ENCODE data around the gene BAG3. TPM values are rescaled to one million over a fixed set of nuclear protein-coding genes. Genes with fewer than 3 reads are reported as not detected.
A peak's percentile ranks its signal among the peaks of the same experiment; 100 is the strongest.
"Not testable (repeated sequence)": the region's sequence is repeated elsewhere in the genome, so short reads cannot be mapped to it uniquely, and the experiment has no call there.

Gene BAG3
- total and polyA plus RNA-seq, 5 experiments from 2014 or later = 5.1 to 26.5 (median 14.4) TPM

DNA sequence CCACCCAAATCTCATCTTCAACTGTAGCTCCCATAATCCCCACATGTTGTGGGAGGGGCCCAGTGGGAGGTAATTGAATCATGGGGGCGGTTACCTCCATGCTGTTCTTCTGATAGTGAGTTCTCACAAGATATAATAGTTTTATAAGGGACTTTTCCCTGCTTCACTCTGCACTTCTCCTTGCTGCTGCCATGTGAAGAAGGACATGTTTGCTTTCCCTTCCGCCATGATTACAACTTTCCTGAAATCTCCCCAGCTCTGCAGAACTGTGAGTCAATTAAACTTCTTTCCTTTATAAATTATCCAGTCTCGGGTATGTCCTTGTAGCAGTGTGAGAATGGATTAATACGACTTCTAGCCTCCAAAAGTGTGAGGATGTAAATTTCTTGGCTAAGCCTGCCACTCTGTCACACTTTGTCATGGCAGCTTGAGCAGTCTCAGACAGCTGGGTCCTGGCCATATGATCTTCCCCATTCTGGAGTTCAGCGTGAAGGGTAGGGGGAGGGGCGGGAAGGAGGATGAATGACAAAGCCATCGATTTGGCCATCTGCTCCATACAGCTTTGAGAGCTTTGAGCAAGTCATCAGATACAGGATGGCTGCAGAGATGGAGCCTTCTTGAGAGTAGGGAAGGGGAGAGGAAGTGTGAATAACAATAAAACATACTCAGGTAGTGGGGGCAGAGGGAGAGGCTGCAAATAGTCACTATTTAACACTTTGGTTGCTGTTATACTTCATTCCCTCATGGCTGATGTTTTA lies 55.5 kb downstream of the BAG3 start:
- POLR2A ChIA-PET = no interaction called here
- no peak for ATAC-seq
- H3K9me3 Mint-ChIP-seq = peaks cover 4 to 26% (median 12%) of the 10 kb centered on the region in 9 donors
- H3K4me1 Mint-ChIP-seq = peaks cover 0 to 54% (median 0%) of the 10 kb centered on the region in 4 donors
- H3K27me3 Mint-ChIP-seq = peaks cover 0 to 1% (median 0%) of the 10 kb centered on the region in 5 donors
- peak overlapping the region in 1 of 10 donors; percentile 44 for H3K27ac Mint-ChIP-seq
- no peak overlapping the region for H3K4me3 Mint-ChIP-seq
- H3K36me3 Mint-ChIP-seq = peaks cover 0 to 12% (median 12%) of the 10 kb centered on the region in 3 donors
- no peak for DNase-seq

DNA sequence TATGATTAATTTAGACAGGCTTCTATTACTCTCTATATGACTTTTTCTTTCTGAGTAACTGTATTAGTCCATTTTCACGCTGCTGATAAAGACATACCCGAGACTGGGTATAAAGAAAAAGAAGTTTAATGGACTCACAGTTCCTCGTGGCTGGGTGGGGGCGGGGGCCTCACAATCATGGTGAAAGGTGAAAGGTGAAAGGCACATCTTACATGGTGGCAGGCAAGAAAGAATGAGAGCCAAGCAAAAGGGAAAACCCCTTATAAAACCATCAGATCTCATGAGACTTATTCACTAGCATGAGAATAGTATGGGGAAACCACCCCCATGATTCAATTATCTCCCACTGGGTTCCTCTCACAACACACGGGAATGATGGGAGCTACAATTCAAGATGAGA lies 56.2 kb downstream of the BAG3 start:
- Mint-ChIP-seq H3K4me1 (peaks cover 0 to 53% (median 0%) of the 10 kb centered on the region in 4 donors), H3K36me3 (peaks cover 0 to 12% (median 12%) of the 10 kb centered on the region in 3 donors), H3K27ac (peak overlapping the region in 1 of 10 donors; percentile 44), H3K9me3 (peaks cover 4 to 30% (median 12%) of the 10 kb centered on the region in 9 donors)
- H3K4me3 Mint-ChIP-seq, POLR2A ChIA-PET, DNase-seq, H3K27me3 Mint-ChIP-seq, ATAC-seq: not testable (repeated sequence)

DNA sequence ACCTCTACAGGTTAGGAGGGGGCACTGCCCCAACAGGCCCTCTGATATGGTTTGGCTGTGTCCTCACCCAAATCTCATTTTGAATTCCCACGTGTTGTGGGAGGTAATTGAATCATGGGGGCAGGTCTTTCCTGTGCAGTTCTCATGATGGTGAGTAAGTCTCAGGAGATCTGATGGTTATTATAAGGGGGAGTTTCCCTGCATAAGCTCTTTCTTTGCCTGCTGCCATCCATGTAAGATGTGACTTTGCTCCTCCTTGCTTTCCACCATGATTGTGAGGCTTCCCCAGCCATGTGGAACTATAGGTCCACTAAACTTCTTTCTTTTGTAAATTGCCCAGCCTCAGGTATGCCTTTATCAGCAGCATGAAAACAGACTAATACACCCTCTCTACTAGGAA lies 59.8 kb downstream of the BAG3 start:
- H3K4me3 Mint-ChIP-seq, ATAC-seq, DNase-seq, POLR2A ChIA-PET, H3K27ac Mint-ChIP-seq, H3K27me3 Mint-ChIP-seq: not testable (repeated sequence)
- Mint-ChIP-seq H3K9me3 (peaks cover 4 to 28% (median 12%) of the 10 kb centered on the region in 9 donors), H3K36me3 (peaks cover 0 to 12% (median 12%) of the 10 kb centered on the region in 3 donors), H3K4me1 (peaks cover 0 to 32% (median 0%) of the 10 kb centered on the region in 4 donors)

DNA sequence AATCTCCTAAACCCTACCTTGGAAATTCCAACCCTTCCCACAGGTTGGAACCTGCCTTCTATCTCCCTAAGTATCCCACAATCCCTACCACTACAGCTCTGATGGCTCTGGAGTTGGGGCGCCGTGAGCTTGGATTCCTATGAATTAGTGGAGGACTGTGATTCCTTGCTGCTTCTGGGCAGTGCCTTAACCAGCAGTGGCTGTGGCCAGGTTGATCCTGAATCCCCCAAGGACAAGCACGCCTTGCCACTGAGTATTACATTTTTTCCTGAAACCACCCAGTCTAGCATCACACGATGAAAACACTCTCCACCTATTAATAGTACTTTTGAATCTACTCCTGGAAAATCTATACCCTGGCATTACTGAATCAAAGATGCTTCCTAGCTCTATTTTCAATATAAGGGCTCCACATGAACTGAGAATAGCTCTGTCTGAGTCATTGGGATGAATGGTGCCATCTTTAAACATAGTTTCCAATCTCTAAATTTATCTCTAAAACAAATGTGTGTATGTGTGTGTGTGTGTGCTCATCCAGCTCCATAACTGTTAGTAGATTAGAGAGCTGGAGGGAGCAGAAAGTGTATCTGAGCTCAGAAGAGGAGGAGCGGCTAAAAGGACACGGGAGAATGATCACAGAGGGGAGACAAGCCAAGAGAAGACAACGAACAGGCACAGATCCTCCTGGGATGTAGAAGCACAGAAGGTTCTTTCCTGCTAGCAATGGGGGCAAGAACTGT lies 62.7 kb downstream of the BAG3 start:
- DNase-seq (no peak), ATAC-seq (no peak)
- Mint-ChIP-seq H3K27ac (peak overlapping the region in 1 of 10 donors; percentile 24), H3K9me3 (peaks cover 0 to 12% (median 2%) of the 10 kb centered on the region in 9 donors), H3K36me3 (no peaks in the 10 kb centered on the region), H3K27me3 (no peaks in the 10 kb centered on the region), H3K4me1 (peaks cover 0 to 9% (median 0%) of the 10 kb centered on the region in 4 donors), H3K4me3 (no peak overlapping the region)
- POLR2A ChIA-PET = interaction anchor here (0.6 to 1.2 kb wide), 2 partner anchors 12 to 24 kb away, joined by 4 to 5 read pairs; partner anchors contain the start of gene INPP5F

DNA sequence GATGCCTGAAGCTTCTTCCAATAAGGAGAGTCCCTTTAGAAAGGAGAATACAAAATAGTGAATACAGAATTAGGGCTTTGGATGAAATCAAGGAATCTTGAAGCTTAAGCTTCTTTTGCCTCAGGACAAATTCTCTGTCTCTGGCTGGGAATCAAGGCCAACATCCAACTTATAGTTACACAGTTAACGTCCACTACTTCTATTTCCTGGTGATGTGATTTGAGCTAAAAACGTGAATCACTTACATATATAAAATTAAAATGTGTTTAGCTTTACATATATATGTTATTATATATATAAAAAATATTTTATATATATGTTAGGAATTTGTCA lies 63.3 kb downstream of the BAG3 start:
- Mint-ChIP-seq H3K27ac (no peak overlapping the region), H3K4me3 (no peak overlapping the region), H3K27me3 (no peaks in the 10 kb centered on the region), H3K9me3 (peaks cover 0 to 12% (median 2%) of the 10 kb centered on the region in 9 donors), H3K4me1 (peaks cover 0 to 4% (median 0%) of the 10 kb centered on the region in 4 donors), H3K36me3 (no peaks in the 10 kb centered on the region)
- no peak for ATAC-seq
- POLR2A ChIA-PET = interaction anchor here (0.6 to 1.2 kb wide), 2 partner anchors 11 to 25 kb away, joined by 4 to 5 read pairs; partner anchors contain the start of gene INPP5F
- no peak for DNase-seq

DNA sequence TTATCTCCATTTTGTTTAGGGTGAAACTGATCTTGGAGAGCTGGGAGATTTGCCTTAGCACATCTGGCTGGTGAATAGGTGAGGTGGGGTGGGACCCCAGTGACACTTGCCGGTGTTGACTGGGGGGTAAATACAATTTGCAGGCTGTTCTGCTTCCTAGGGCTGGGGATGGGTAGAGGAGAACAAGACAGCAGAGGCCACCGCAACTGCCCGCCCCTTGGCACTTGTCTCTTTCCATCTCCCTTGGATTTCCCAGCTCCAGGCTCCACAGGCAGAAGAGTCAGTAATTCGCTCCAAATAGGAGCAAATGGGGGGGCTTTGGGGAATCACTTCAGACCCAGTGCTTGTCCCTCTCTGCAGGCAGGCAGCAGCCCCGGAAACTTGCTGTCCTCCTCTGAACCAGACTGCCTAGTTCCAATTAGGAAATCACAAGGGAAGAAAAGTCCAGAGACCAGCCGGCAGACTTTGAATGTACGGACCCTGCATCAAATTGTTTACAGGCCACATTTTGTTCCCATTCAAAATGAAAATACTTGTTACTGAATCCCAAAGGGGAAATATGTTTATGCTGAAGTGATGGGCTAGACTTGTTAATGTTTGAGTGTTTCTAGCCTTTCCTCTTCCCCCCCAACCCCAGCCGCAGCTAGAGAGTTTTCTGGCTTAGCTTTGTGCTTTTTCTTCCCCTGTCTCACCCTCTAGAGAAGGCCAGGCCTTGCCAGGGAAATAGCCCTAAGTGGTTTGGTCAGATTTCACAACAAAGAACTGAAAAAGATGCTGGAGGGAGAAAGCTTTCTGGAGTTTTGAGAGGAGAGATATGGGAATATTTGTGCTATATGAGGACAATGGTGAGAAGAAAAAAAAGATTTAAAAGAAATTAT lies 64.7 kb downstream of the BAG3 start:
- no peak overlapping the region for H3K4me3 Mint-ChIP-seq
- H3K27ac Mint-ChIP-seq = no peak overlapping the region
- POLR2A ChIA-PET = no interaction called here
- DNase-seq (no peak), ATAC-seq (no peak)
- no peaks in the 10 kb centered on the region for H3K27me3 Mint-ChIP-seq
- H3K4me1 Mint-ChIP-seq = no peaks in the 10 kb centered on the region
- peaks cover 0 to 14% (median 2%) of the 10 kb centered on the region in 9 donors for H3K9me3 Mint-ChIP-seq
- H3K36me3 Mint-ChIP-seq = peaks cover 0 to 5% (median 4%) of the 10 kb centered on the region in 3 donors

DNA sequence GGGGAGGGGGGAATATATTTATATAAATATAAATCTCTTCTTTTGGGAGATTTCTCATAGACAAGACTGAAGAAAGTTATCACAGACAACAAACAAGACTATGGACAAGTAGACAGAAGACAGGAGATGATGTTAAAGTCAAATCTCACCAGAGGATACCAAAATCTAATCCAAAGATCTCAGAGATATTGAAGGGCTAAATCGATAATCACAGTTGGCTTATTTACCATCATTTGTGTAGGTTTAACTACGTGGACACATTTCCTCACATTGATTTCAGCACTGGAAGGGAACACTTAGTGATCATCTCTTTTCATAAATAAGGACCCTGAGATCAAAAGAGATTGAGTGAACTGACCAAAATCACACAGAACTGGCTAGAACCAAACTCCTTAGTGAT lies 72.0 kb downstream of the BAG3 start:
- H3K9me3 Mint-ChIP-seq = peaks cover 0 to 7% (median 0%) of the 10 kb centered on the region in 9 donors
- peaks cover 5 to 33% (median 23%) of the 10 kb centered on the region in 4 donors for H3K4me1 Mint-ChIP-seq
- no peak overlapping the region for H3K4me3 Mint-ChIP-seq
- no peak for DNase-seq
- H3K36me3 Mint-ChIP-seq = peaks cover 0 to 5% (median 4%) of the 10 kb centered on the region in 3 donors
- no peaks in the 10 kb centered on the region for H3K27me3 Mint-ChIP-seq
- H3K27ac Mint-ChIP-seq = peak overlapping the region in 1 of 10 donors; percentile 15
- no peak for ATAC-seq
- POLR2A ChIA-PET = no interaction called here

DNA sequence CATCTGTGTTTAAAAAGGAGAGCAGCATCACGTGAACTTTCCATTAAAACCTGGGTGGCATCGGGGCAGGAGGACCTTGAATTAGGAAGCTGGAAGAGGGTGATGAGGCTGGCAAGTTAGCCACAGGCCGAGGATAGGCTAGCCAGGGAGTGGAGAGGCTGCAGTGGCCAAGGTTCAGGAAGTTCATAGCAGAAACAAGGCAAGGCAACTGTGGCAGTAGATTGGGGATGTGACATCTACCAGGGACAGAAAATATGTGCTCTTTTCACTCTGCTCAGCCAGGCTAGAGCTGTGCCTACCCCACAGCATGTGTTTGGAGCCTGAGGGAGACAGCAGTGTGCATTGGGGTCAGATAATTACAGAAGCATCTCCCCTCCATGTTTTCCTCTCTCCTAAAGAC lies 72.4 kb downstream of the BAG3 start:
- H3K27ac Mint-ChIP-seq = peak overlapping the region in 5 of 10 donors; percentile 15 to 82 (median 52)
- H3K4me3 Mint-ChIP-seq = peak overlapping the region in 1 of 10 donors; percentile 14
- peaks cover 5 to 38% (median 25%) of the 10 kb centered on the region in 4 donors for H3K4me1 Mint-ChIP-seq

DNA sequence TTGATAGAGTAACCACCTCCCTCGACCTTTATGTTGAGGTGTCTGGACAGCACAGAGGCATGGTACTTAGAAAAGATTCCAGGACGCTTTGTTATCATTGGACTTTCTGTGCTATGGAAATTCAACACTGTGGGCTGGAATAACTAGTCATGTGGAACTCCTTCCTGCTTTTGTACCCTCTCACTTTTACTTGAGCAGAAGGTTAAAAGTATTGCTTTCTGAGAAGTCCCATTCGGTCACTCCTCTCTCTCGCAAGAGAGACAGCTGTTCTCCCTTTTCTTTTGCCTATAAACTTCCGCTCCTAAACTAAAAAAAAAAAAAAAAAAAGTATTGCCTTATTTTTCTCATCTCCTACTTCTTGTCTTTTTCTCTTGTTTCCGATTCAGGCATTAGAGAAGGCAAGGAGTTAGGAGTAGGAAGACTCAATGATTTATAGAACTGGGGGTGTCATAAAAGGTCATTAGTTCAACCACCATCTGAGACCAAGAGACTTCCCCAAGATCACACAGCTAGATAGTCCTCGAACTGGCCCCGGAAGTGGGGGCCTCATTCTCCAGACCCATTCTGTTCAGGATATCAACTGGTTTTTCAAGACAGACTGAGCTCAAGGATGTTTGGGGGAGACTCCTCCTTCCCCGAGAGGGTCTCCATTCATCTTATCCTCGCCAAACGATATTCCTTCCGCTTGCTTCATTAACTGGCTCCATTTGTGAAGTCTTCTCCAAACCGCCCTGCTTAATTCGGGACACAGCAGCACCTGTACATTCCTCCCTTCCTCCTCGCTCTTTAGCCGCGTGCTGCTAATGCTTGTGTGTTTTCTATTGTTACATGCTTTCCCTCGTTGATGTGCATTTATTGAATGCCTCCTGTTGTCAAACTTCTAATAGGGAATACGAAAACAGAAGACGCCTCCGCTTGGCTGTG lies 73.7 kb downstream of the BAG3 start:
- Mint-ChIP-seq H3K4me3 (peak overlapping the region; percentile 45 to 91 (median 82)), H3K4me1 (peaks cover 5 to 41% (median 26%) of the 10 kb centered on the region in 4 donors), H3K27ac (peak overlapping the region in 9 of 10 donors; percentile 28 to 93 (median 74)), H3K36me3 (peaks cover 0 to 5% (median 4%) of the 10 kb centered on the region in 3 donors), H3K9me3 (peaks cover 0 to 7% (median 0%) of the 10 kb centered on the region in 9 donors), H3K27me3 (no peaks in the 10 kb centered on the region)
- DNase-seq = no peak
- no peak for ATAC-seq
- POLR2A ChIA-PET = interaction anchor here (0.7 to 2.4 kb wide), 15 partner anchors 8 to 561 kb away, joined by 3 to 22 read pairs (median 4); partner anchors contain the start of genes BAG3, MCMBP and RGS10

More for the DNA sequence above, 72.4 kb downstream of the BAG3 start:
- no peaks in the 10 kb centered on the region for H3K27me3 Mint-ChIP-seq
- H3K36me3 Mint-ChIP-seq = peaks cover 0 to 5% (median 4%) of the 10 kb centered on the region in 3 donors
- ATAC-seq (no peak), DNase-seq (no peak)
- peaks cover 0 to 7% (median 0%) of the 10 kb centered on the region in 9 donors for H3K9me3 Mint-ChIP-seq
- POLR2A ChIA-PET = no interaction called here

DNA sequence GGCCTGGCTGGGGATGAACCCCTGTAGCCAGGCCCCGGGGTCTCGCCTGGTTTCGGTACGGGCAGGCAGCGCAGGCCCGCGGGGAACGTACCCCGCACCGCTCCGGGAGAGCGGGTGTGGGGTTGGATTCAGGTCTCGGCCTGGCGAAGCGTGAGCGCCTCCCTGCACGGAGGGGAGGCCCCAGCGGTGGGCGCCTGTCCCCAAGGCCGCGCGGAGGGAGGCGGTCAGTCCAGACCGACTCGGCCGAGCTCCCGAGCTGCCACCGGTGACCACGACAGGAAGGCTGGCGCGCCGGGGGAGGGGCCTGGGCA lies 74.3 kb downstream of the BAG3 start:
- POLR2A ChIA-PET = interaction anchor here (0.7 to 2.4 kb wide), 14 partner anchors 8 to 562 kb away, joined by 3 to 22 read pairs (median 4); partner anchors contain the start of genes BAG3, GRK5, MCMBP and RGS10
- peak overlapping the region; percentile 63 to 91 (median 82) for H3K4me3 Mint-ChIP-seq
- no peak for DNase-seq
- H3K27me3 Mint-ChIP-seq = no peaks in the 10 kb centered on the region
- peaks cover 0 to 5% (median 0%) of the 10 kb centered on the region in 9 donors for H3K9me3 Mint-ChIP-seq
- peak; percentile 51 to 59 for ATAC-seq
- peaks cover 5 to 41% (median 26%) of the 10 kb centered on the region in 4 donors for H3K4me1 Mint-ChIP-seq
- peaks cover 0 to 2% (median 2%) of the 10 kb centered on the region in 3 donors for H3K36me3 Mint-ChIP-seq
- peak overlapping the region in 9 of 10 donors; percentile 5 to 93 (median 75) for H3K27ac Mint-ChIP-seq

Measured in naive thymus-derived CD8-positive, alpha-beta T cell (primary cell).